T-helper 1 cell (primary cell): Measurements from ENCODE around the gene PCDHGA9.
"Not testable (repeated sequence)": the region's sequence is repeated elsewhere in the genome, so short reads cannot be mapped to it uniquely, and the experiment has no call there.

ENCODE experiments used
- DNase-seq, 5 donors: peaks; one replicate each; pipeline ENCODE4 v3.0.0-alpha.2; 2012 to 2020

The PCDHGA9 gene

DNA sequence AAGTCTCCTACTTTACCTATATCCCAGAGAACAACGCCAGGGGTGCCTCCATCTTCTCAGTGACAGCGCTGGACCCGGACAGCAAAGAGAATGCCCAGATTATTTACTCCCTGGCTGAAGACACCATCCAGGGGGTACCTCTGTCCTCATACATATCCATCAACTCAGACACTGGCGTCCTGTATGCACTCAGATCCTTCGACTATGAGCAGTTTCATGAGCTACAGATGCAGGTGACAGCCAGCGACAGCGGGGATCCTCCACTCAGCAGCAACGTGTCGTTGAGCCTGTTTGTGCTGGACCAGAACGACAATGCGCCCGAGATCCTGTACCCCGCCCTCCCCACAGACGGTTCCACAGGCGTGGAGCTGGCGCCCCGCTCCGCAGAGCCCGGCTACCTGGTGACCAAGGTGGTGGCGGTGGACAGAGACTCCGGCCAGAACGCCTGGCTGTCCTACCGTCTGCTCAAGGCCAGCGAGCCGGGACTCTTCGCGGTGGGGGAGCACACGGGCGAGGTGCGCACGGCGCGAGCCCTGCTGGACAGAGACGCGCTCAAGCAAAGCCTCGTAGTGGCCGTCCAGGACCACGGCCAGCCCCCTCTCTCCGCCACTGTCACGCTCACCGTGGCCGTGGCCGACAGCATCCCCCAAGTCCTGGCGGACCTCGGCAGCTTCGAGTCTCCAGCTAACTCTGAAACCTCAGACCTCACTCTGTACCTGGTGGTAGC lies 12.1 kb downstream of the PCDHGA9 start:
- DNase-seq = not testable (repeated sequence)

DNA sequence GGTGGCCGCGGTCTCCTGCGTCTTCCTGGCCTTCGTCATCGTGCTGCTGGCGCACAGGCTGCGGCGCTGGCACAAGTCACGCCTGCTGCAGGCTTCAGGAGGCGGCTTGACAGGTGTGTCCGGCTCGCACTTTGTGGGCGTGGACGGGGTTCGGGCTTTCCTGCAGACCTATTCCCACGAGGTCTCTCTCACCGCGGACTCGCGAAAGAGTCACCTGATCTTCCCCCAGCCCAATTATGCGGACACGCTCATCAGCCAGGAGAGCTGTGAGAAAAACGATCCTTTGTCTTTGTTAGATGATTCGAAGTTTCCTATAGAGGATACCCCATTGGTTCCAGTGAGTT lies 12.7 kb downstream of the PCDHGA9 start:
- not testable (repeated sequence) for DNase-seq

DNA sequence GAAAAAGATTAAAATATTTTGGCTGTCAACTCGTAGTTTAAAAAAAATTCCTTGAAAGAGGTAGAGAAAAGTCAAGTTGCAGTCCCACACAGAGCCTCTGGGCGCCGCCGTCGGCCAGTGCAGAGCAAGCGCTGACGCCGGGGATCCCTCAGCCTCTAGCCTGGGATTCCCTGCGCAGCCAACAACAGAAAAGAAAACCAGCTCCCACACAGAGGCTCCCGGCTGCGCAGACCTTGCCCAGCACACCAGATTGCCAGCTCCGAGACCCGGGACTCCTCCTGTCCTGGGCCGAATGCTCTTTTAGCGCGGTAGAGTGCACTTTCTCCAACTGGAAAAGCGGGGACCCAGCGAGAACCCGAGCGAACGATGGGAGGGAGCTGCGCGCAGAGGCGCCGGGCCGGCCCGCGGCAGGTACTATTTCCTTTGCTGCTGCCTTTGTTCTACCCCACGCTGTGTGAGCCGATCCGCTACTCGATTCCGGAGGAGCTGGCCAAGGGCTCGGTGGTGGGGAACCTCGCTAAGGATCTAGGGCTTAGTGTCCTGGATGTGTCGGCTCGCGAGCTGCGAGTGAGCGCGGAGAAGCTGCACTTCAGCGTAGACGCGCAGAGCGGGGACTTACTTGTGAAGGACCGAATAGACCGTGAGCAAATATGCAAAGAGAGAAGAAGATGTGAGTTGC lies 15.1 kb downstream of the PCDHGA9 start, which contains the start of gene PCDHGB7:
Gene PCDHGB7, plus strand, starts transcription at position 184 of the 679 bp plus-strand sequence. Its CDS starts 183 bp downstream, at position 367.
- peak in 2 of 5 donors; percentile 31 to 36 for DNase-seq

DNA sequence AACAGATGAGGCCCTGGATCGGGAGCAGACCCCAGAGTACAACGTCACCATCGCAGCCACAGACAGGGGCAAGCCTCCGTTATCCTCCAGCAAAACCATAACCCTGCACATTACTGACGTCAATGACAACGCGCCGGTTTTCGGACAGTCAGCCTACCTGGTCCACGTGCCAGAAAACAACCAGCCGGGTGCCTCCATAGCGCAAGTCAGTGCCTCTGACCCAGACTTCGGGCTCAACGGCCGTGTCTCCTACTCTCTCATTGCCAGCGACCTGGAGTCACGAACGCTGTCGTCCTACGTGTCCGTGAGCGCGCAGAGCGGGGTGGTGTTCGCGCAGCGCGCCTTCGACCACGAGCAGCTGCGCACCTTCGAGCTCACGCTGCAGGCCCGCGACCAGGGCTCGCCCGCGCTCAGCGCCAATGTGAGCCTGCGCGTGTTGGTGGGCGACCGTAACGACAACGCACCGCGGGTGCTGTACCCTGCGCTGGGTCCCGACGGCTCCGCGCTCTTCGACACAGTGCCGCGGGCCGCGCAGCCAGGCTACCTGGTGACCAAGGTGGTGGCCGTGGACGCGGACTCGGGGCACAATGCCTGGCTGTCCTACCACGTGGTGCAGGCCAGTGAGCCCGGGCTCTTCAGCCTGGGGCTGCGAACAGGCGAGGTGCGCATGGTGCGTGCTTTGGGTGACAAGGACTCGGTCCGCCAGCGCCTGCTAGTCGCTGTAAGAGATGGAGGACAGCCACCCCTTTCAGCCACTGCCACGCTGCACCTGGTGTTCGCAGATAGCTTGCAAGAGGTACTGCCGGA lies 16.7 kb downstream of the PCDHGA9 start:
- DNase-seq = no peak

DNA sequence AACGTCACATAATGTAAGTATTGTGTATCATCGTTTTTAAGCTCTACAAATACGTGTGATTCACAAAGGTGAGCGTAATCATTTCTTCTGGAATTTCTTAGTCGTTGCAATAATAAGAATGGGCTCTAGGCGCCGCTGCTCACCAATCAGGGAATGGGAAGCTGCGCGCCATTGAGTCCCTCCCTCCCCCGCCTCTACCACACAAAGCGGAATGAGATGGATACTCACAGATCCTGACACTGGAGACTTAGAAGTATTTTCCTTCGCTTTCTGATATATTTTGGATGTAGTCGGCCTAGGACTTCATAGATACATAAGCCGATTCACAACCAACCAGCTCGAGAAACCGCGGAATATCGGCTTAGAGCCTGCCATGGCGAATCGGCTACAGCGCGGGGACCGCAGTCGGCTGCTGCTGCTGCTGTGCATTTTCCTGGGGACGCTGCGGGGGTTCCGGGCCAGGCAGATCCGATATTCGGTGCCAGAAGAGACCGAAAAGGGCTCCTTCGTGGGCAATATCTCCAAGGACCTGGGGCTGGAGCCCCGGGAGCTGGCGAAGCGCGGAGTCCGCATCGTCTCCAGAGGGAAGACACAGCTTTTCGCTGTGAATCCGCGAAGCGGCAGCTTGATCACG lies 18.4 kb downstream of the PCDHGA9 start, which contains the start of gene PCDHGA11:
Gene PCDHGA11, plus strand, starts transcription at position 197 of the 634 bp plus-strand sequence. Its CDS starts 177 bp downstream, at position 374.
- peak in 2 of 5 donors; percentile 27 to 35 for DNase-seq

DNA sequence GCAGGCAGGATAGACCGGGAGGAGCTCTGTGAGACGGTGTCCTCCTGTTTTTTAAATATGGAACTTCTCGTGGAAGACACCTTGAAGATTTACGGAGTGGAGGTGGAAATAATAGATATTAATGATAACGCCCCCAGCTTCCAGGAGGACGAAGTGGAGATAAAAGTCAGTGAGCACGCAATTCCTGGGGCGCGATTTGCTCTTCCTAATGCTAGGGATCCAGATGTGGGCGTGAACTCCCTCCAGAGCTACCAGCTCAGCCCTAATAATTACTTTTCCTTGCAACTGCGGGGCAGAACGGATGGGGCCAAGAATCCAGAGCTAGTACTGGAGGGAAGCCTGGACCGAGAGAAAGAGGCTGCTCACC lies 18.9 kb downstream of the PCDHGA9 start:
- DNase-seq = no peak

DNA sequence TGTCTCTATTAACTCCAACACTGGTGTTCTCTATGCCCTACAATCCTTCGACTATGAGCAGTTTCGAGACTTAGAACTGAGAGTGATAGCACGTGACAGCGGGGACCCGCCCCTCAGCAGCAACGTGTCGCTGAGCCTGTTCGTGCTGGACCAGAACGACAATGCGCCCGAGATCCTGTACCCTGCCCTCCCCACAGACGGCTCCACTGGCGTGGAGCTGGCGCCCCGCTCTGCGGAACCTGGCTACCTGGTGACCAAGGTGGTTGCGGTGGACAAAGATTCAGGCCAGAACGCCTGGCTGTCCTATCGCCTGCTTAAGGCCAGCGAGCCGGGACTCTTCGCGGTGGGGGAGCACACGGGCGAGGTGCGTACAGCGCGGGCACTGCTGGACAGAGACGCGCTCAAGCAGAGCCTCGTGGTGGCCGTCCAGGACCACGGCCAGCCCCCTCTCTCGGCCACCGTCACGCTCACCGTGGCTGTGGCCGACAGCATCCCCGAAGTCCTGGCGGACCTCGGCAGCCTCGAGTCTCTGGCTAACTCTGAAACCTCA lies 20.2 kb downstream of the PCDHGA9 start:
- DNase-seq = no peak

DNA sequence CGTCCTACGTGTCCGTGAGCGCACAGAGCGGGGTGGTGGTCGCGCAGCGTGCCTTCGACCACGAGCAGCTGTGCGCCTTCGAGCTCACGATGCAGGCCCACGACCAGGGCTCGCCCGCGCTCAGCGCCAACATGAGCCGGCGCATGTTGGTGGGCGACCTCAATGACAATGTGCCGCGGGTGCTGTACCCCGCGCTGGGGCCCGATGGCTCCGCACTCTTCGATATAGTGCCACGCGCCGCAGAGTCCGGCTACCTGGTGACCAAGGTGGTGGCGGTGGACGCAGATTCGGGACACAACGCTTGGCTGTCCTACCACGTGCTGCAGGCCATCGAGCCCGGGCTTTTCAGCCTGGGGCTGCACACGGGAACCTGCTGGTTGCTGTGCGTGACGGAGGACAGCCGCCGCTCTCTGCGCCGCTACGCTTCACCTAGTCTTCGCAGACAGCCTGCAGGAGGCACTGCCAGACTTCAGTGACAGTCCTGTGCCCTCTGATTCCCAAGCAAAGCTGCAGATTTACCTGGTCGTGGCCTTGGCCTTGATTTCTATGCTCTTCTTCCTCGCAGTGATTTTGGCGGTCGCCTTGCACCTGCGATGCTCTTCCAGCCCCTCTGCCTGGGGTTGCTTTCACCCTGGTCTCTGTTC lies 25.3 kb downstream of the PCDHGA9 start:
- no peak for DNase-seq

DNA sequence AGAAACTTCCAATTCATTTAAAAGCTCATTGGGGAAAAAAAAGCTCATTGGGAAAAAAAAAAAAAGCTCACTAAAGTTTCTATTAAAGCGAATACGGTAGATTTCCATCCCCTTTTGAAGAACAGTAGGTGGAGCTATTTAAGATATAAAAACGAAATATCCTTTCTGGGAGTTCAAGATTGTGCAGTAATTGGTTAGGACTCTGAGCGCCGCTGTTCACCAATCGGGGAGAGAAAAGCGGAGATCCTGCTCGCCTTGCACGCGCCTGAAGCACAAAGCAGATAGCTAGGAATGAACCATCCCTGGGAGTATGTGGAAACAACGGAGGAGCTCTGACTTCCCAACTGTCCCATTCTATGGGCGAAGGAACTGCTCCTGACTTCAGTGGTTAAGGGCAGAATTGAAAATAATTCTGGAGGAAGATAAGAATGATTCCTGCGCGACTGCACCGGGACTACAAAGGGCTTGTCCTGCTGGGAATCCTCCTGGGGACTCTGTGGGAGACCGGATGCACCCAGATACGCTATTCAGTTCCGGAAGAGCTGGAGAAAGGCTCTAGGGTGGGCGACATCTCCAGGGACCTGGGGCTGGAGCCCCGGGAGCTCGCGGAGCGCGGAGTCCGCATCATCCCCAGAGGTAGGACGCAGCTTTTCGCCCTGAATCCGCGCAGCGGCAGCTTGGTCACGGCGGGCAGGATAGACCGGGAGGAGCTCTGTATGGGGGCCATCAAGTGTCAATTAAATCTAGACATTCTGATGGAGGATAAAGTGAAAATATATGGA lies 27.9 kb downstream of the PCDHGA9 start, which contains the start of gene PCDHGA12:
Gene PCDHGA12, plus strand, starts transcription at position 176 of the 782 bp plus-strand sequence. Its CDS starts 253 bp downstream, at position 429.
- DNase-seq = peak in 1 of 5 donors; percentile 43

DNA sequence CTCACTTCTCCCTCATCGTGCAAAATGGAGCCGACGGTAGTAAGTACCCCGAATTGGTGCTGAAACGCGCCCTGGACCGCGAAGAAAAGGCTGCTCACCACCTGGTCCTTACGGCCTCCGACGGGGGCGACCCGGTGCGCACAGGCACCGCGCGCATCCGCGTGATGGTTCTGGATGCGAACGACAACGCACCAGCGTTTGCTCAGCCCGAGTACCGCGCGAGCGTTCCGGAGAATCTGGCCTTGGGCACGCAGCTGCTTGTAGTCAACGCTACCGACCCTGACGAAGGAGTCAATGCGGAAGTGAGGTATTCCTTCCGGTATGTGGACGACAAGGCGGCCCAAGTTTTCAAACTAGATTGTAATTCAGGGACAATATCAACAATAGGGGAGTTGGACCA lies 28.7 kb downstream of the PCDHGA9 start:
- DNase-seq = no peak

DNA sequence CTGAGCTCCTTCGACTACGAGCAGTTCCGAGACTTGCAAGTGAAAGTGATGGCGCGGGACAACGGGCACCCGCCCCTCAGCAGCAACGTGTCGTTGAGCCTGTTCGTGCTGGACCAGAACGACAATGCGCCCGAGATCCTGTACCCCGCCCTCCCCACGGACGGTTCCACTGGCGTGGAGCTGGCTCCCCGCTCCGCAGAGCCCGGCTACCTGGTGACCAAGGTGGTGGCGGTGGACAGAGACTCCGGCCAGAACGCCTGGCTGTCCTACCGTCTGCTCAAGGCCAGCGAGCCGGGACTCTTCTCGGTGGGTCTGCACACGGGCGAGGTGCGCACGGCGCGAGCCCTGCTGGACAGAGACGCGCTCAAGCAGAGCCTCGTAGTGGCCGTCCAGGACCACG lies 29.7 kb downstream of the PCDHGA9 start:
- not testable (repeated sequence) for DNase-seq

DNA sequence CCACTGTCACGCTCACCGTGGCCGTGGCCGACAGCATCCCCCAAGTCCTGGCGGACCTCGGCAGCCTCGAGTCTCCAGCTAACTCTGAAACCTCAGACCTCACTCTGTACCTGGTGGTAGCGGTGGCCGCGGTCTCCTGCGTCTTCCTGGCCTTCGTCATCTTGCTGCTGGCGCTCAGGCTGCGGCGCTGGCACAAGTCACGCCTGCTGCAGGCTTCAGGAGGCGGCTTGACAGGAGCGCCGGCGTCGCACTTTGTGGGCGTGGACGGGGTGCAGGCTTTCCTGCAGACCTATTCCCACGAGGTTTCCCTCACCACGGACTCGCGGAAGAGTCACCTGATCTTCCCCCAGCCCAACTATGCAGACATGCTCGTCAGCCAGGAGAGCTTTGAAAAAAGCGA lies 30.1 kb downstream of the PCDHGA9 start:
- not testable (repeated sequence) for DNase-seq

DNA sequence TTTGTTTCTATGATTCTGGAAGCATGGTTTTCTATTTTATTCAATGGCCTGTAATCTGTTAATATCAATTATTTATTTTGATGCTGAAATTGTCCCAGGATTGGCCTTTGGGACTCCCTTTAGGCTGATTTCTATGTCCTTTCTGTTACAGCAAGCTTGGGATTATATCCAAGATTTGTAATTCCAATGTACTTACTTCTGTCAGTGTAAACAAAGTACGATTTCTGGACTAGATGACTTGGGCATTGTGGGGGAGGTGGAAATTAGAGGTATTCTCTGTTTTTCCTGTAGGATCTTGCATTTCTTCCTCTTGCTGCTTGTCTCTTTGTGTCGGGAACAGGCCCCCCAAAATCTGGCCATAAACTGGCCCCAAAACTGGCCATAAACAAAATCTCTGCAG lies 31.4 kb downstream of the PCDHGA9 start:
- DNase-seq = no peak

DNA sequence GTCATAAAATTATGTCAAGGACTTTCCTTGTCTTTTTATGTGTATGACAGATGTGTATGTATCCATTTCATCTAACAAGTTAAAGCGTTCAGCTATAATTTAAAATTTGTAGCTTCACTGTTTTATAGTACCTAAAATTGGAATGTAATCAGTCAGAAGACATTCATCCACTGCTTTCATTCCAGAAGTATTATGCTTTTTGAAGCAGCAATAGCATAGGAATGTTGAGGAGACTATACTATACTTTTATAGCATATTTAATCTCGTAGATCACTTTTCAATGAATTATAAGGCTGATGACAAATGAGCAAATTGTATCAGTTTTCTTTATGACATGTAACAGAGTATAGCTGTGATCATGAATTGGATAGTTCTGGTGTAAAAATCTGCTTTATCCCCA lies 34.6 kb downstream of the PCDHGA9 start:
- DNase-seq = no peak

DNA sequence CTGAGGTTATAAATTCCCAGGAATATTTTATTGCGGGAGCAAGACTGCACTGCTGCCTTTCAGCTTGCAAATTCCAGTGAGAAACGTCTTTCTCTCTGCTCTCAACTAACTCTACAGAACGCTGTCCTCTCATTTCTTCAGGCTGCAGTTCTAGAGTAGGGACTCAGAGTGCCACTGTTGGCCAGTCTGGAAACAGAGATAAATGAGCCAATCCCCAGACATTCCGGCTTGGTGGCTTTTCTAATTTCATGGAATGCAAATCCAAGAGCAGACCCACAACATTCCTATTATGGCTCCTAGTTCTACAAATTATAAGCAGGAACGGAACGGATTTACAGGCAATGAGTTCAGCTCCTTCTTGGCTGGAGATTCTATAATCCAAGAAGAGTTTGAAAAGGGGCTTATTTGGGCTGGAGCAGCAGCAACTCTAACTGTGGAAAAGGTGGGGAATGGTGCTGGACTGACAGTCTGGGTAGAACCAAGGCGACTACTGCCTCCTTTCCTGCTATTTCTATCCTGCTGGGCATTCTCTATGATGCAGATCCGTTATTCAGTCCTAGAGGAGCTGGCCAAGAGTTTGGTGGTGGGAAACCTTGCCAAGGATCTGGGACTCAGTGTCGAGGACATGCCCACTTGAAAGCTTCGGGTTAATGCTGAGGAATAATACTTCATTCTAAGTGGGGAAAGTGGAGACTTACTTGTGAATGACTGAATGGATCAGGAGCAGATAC lies 37.0 kb downstream of the PCDHGA9 start:
- DNase-seq = no peak

DNA sequence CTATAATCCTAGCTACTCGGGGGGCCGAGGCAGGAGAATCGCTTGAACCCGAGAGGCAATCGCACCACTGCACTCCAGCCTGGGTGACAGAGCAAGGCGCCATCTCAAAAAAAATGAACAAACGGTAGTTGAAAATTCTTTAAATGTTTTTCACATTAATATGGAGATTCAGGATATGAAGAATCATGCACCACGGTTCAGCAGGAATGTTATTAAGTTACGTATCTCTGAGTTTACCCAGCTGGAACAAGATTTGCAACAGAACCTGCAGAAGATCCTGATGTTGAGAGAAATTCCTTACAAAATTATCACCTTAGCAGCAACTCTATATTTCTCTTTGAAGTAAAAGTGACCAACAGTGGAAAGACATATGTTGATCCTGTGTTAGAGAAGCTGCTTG lies 37.8 kb downstream of the PCDHGA9 start:
- DNase-seq = no peak

DNA sequence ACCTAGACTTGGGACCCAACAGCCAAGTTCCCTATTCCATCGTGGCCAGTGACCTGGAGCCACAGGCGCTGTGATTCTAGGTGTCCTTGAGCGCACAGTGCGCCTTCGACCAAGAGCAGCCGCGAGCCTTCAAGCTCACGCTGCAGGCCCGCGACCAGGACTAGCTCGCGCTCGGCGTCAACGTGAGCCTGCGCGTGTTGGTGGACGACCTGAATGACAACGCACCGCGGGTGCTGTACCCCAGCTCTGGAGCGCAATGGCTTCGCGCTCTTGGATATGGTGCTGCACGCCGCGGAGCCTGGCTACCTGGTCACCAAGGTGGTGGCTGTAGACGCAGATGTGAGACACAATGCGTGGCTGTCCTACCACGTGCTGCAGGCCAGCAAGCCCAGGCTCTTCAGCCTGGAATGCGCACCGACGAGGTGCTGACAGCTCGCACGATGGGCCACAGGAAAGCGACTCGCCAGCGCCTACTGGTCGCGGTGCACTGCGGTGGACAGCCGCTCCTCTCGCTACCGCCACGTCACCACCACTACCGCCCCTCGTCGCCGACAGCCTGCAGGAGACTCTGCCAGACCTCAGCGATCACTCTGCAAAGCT lies 39.1 kb downstream of the PCDHGA9 start:
- DNase-seq = no peak
